SK-N-MC (cell line): ENCODE measurements around the gene PDIA2.

Source experiments
- EZH2 ChIP-seq: fragments of 200-600 bp; sonication (generic); IDR thresholded peaks from one replicate; pipeline ENCODE4 v1.6.1; 2017; ENCODE audit warnings: antibody characterized with exemption
- FOXP2 ChIP-seq: optimal IDR thresholded peaks from 2 replicates; pipeline ENCODE3; 2011; ENCODE audit warnings: mild to moderate bottlenecking, moderate library complexity; ENCODE audit not compliant: insufficient read depth; ENCODE audit errors: extremely low read length, control extremely low read depth
- POLR2AphosphoS5 ChIP-seq: IDR thresholded peaks from 2 replicates; pipeline ENCODE4 v1.6.1; 2012; ENCODE audit warnings: mild to moderate bottlenecking, low read depth, low read length, borderline replicate concordance

- TF ChIP-seq EZH2 (no peak), POLR2AphosphoS5 (no peak), FOXP2 (no peak)
Measured at GRCh38 chr16:260326-260725, 22.6 kb upstream of the PDIA2 start.
